Adipocyte (in vitro differentiated cells): ENCODE measurements around the gene OSGIN1.
"Not testable (repeated sequence)": the region's sequence is repeated elsewhere in the genome, so short reads cannot be mapped to it uniquely, and the experiment has no call there.

ENCODE experiments used
- DNase-seq: peaks from one replicate; pipeline ENCODE4 v3.0.0-alpha.2; 2015; ENCODE audit warnings: low read depth
- H3K27me3 ChIP-seq: replicated peaks from 2 replicates; pipeline ENCODE4 v1.7.0; 2013; ENCODE audit warnings: mild to moderate bottlenecking, low read length, moderate library complexity; ENCODE audit not compliant: control insufficient read depth, insufficient read depth
- H3K36me3 ChIP-seq: 2 replicates; pipeline ENCODE4 v1.7.0; 2013; ENCODE audit warnings: low read length, mild to moderate bottlenecking, moderate library complexity; ENCODE audit not compliant: control insufficient read depth, insufficient read depth, severe bottlenecking
- H3K4me1 ChIP-seq: 2 replicates; pipeline ENCODE4 v1.7.0; 2013; ENCODE audit warnings: mild to moderate bottlenecking, low read length, moderate library complexity; ENCODE audit not compliant: control insufficient read depth, insufficient read depth
- H3K4me3 ChIP-seq: 2 replicates; pipeline ENCODE4 v1.7.0; 2013; ENCODE audit warnings: mild to moderate bottlenecking, low read length, moderate library complexity
- H3K9ac ChIP-seq: 2 replicates; pipeline ENCODE4 v1.7.0; 2013; ENCODE audit warnings: mild to moderate bottlenecking, low read length, moderate library complexity
- H3K9me3 ChIP-seq: 2 replicates; pipeline ENCODE4 v1.7.0; 2013; ENCODE audit warnings: mild to moderate bottlenecking, low read length, moderate library complexity; ENCODE audit not compliant: control insufficient read depth

The OSGIN1 gene

DNA sequence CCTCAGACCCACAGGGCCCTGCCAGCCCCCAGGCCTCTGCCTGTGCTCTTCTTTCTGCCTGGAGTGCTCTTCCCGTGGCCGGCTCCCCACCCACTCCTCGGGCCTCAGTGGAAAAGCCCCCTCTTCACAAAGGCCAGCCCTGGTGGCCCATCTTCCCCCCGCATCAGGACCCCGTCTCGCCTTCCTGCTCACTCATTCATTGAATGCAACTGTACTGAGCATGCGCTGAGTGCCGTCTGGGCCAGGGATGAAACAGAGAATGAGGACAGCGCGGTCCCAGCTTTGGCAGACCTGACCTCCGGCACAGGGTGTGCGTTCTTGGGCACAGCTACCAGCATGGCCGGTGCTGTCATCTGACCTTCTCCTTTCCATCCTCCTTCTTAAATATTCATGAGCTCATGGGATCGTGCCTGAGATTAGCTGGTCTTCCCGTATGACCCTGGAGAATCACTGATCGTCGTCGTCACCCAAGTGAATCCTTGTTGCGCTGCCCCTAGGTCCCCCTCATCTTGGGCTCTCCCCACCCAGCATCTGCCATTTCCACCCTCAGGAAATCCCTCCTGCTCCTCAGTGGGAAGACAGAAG lies 16.4 kb upstream of the OSGIN1 start:
- no peak overlapping the region for H3K9ac ChIP-seq
- H3K4me3 ChIP-seq = no peak overlapping the region
- peaks cover 29% of the 10 kb centered on the region for H3K27me3 ChIP-seq
- H3K9me3 ChIP-seq = no peaks in the 10 kb centered on the region
- no peak for DNase-seq
- H3K4me1 ChIP-seq = peaks cover 9% of the 10 kb centered on the region
- H3K36me3 ChIP-seq = no peaks in the 10 kb centered on the region

DNA sequence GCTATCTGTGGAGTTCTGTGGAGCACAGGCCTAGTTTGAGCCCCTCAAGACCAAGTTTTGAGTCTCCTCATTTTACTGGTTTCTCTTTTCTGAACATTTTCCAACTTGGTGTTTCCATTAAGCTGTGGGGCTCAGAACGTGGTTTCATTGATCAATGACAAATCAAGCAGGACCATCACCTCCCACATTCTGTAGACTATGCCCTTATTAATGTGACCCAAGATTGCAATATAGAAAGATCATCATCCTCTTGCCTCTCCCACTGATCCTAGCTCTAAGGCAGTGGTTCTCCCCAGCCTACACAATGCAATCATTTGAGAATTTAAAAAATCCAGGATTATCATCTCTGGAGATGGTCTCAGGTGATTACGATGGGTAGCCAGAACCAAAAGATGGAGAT lies 15.8 kb upstream of the OSGIN1 start:
- Histone ChIP-seq H3K4me3 (no peak overlapping the region), H3K9ac (no peak overlapping the region), H3K27me3 (peaks cover 31% of the 10 kb centered on the region), H3K4me1 (peaks cover 9% of the 10 kb centered on the region), H3K36me3 (no peaks in the 10 kb centered on the region), H3K9me3 (no peaks in the 10 kb centered on the region)
- DNase-seq = no peak

DNA sequence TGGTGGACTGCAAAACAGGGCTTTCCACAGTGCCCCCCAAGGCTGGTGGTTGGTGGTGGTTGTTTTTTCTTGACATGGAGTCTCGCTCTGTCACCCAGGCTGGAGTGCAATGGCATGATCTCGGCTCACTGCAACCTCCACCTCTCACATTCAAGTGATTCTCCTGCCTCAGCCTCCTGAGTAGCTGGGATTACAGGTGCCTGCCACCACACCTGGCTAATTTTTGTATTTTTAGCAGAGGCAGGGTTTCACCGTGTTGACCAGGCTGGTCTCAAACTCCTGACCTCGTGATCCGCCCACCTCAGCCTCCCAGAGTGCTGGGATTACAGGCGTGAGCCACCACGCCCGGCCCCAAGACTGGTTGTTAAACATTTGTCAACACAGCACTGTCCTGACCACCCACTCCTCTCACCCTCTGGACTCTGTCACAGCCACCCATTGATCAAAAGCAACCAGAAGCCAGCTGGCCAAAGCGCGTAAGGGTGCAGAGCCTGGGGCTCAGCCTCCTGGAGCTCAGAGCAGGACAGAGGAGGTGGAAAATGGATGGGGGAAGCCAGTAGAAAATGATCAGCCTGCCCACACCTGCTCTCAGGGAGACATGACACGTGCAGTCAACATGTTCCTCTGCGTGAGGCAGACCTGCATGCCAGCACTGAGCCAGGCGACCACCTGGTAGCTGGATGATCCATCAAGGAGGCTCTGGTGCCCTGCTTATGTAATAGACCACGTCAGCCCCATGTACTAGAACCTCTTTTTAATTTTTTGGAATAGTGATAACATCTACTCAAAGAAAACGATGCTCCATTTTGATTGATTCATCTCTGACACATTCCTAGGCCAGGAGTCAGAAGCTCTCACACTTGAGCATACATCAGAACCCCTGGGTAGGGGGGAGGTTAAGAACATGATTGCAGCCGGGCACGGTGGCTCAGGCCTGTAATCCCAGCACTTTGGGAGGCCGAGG lies 14.8 kb upstream of the OSGIN1 start:
- no peak overlapping the region for H3K4me3 ChIP-seq
- DNase-seq = no peak
- H3K9ac ChIP-seq = no peak overlapping the region
- H3K4me1 ChIP-seq = peaks cover 9% of the 10 kb centered on the region
- H3K27me3 ChIP-seq = peaks cover 32% of the 10 kb centered on the region
- H3K36me3 ChIP-seq = no peaks in the 10 kb centered on the region
- H3K9me3 ChIP-seq = no peaks in the 10 kb centered on the region

DNA sequence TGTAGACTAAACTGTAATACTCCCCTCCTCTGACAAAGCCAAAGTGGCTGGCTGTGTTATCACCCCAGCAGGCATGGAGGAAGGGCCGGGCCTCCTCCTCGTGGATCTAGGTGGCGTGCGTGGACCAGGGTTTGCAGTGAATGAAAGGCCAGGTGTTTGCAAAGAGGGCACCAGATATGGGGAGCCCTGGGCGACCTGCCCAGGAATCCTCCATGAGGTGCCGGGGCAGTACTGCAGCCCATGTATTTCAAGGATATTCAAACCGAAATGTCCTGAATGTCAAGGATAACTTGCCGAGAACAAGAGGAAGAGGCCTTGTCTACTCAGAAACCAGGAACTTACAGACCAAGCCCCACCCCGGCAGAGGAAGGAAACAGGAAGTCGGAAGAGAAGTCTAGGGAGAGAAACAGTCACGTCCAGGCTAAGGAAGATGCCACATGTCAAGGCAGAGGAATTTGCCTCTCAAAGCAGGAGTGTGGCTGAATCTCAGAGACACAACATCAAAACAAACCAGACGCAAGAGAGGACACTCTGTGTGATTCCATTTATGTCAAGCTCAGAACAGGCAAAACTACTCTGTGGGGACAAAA lies 13.7 kb upstream of the OSGIN1 start:
- Histone ChIP-seq H3K9me3 (no peaks in the 10 kb centered on the region), H3K4me1 (no peaks in the 10 kb centered on the region), H3K9ac (no peak overlapping the region), H3K27me3 (peaks cover 36% of the 10 kb centered on the region), H3K36me3 (no peaks in the 10 kb centered on the region), H3K4me3 (no peak overlapping the region)
- no peak for DNase-seq

DNA sequence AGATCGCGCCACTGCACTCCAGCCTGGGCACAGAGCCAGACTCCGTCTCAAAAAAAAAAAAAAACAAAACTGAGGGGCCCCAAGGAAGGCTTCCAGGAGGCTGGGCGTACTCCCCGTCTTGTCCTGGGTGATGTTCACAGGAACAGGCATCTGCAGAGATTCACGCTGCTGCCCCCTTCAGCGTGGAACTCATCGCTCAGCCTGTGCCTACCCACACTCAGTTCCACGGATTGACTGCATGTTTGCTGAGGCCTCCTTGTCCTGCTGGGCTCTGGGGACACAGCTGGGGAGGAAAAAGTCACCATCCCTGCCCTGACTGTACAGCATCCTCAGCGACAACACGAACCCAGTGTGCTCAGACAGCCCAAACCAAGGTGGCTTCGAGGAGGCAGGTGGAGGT lies 12.9 kb upstream of the OSGIN1 start:
- H3K9me3 ChIP-seq = no peaks in the 10 kb centered on the region
- no peaks in the 10 kb centered on the region for H3K36me3 ChIP-seq
- no peak for DNase-seq
- peaks cover 30% of the 10 kb centered on the region for H3K27me3 ChIP-seq
- no peak overlapping the region for H3K9ac ChIP-seq
- H3K4me3 ChIP-seq = no peak overlapping the region
- H3K4me1 ChIP-seq = no peaks in the 10 kb centered on the region

DNA sequence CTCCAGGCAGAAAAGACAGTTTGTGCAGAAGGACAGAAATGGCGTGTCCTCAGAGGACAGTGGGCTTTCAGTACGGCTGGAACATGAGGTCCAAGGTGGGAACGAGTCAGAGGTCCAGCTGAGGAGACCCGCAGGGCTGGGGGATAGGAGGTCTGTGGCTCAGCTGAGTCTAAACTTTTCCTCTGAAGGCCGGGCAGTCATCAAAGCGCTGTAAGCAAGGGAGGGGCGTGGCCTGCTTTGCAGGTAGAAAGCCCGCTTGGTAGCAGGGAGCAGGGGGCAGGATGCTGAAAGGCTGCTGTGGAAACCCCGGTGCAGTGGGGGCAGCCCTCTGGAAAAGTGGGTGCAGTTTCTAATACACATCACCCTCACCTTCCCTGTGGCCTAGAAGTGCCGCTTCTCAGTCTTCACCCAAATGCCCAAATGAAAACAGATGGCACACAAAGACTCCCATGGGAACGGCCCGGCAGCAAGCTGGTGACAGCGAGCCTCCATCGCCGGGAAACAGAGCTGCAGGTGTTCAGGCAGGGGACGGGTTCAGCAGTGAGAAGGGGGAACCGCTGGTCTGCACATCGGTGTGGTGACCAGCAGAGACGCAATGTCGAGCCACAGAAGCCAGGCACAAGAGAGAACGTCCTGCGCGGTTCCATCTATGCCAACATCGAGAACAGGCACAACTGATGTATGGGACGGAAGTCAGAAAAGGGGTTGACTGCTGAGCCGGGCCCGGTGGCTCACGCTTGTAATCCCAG lies 12.2 kb upstream of the OSGIN1 start:
- DNase-seq = no peak
- no peaks in the 10 kb centered on the region for H3K9me3 ChIP-seq
- peaks cover 29% of the 10 kb centered on the region for H3K27me3 ChIP-seq
- H3K4me1 ChIP-seq = no peaks in the 10 kb centered on the region
- no peak overlapping the region for H3K4me3 ChIP-seq
- H3K36me3 ChIP-seq = no peaks in the 10 kb centered on the region
- no peak overlapping the region for H3K9ac ChIP-seq

DNA sequence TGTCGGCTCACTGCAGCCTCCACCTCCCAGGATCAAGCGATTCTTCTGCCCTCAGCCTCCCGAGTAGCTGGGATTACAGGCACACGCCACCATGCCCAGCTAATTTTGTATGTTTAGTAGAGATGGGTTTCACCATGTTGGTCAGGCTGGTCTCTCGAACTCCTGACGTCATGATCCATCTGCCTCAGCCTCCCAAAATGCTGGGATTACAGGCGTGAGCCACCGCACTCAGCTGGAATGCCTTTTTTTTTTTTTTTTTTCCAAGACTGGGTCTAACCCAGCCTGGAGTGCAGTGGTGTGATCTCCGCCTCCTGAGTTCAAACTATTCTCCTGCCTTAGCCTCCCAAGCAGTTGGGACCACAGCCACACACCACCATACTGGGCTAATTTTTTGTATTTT lies 11.5 kb upstream of the OSGIN1 start:
- not testable (repeated sequence) for H3K9me3 ChIP-seq, H3K9ac ChIP-seq, DNase-seq, H3K36me3 ChIP-seq, H3K4me1 ChIP-seq, H3K4me3 ChIP-seq
- peaks cover 32% of the 10 kb centered on the region for H3K27me3 ChIP-seq

DNA sequence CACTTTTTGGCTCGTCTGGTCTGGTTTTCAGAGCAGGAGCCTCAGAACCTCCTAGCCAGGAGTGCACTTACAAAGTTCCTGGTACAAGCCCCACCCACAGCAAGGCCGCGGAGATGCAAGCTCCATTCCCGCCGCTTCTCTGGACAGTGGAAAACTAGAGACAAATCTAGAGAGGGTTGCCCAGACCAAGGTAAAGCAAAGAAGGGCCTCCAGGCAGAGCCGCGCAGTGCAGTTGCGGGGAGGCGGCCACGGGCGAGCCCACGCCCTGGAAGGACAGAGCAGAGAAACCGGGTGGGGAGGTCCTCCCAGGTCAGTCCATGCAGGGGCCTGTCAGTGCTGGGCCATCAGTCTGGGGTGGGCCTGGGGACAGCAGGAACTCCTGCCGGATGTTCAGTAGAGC lies 11.0 kb upstream of the OSGIN1 start:
- no peak overlapping the region for H3K9ac ChIP-seq
- peaks cover 34% of the 10 kb centered on the region for H3K27me3 ChIP-seq
- no peak overlapping the region for H3K4me3 ChIP-seq
- no peak for DNase-seq
- no peaks in the 10 kb centered on the region for H3K36me3 ChIP-seq
- no peaks in the 10 kb centered on the region for H3K4me1 ChIP-seq
- H3K9me3 ChIP-seq = no peaks in the 10 kb centered on the region

DNA sequence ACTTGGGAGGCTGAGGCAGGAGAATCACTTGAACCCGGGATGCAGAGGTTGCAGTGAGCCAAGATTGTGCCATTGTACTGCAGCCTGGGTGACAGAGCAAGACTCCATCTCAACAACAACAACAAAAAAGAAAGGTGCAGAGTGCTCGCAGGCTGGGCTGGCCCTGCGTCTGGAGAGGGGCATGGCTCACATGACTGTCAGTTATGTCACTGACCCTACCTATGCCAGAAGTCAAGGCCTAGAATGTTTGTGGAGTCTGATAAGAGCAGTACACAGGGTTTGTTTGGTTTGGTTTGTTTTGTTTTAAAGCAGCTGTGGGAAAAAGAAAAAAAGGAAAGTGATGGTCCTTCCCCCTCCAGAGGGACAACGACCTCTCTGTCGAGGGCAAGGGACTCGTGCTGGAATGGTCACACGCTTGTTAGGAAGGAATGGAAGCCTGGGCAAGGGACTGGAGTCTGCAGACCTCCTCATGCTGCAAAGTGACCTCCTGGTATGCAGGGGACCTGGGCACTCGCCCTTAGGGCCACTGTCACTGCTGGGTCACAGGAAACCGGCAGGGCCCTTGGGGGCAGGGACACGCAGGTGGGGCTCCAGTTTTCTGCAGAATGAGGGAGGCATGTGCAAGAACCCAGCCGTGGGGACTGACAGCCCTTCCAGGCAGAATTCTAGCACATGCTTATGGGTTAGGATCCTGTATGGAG lies 10.1 kb upstream of the OSGIN1 start:
- Histone ChIP-seq H3K36me3 (no peaks in the 10 kb centered on the region), H3K4me3 (no peak overlapping the region), H3K9me3 (no peaks in the 10 kb centered on the region), H3K4me1 (no peaks in the 10 kb centered on the region), H3K9ac (no peak overlapping the region), H3K27me3 (peaks cover 33% of the 10 kb centered on the region)
- DNase-seq = no peak

DNA sequence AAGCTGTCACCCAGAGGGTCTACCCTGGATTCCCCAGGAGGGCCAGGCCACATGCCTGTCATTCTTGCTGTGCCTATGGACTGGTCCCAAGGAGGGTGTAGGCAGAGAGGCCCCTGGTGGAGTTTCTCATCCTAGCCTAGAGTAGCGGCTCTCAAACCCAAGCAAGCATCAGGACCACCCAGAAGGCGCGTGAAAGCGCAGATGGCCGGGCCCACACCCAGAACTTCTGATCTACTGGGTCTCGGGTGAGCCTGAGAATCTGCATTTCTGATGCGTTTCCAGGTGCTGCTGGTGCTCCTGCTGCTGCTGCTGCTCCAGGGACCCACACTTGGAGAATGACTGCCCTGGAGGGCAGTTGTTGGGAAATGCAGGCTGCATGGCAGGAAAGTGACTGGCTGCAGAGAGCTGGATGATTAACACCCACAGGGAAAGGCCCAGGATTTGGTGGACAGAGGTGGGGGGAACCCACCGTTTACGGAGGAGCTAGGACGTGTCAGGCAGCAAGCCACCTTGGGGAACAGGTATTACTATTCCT lies 9.5 kb upstream of the OSGIN1 start:
- Histone ChIP-seq H3K4me1 (no peaks in the 10 kb centered on the region), H3K4me3 (no peak overlapping the region), H3K9me3 (no peaks in the 10 kb centered on the region), H3K36me3 (no peaks in the 10 kb centered on the region), H3K27me3 (peaks cover 33% of the 10 kb centered on the region), H3K9ac (no peak overlapping the region)
- DNase-seq = no peak
